RPMI7951 (cell line): ENCODE results near the gene VPS51. TPM values are rescaled to one million over a fixed set of nuclear protein-coding genes. Genes with fewer than 3 reads are reported as not detected.
A peak's percentile ranks its signal among the peaks of the same experiment; 100 is the strongest.

Experiments
- DNase-seq: peaks from one replicate; pipeline ENCODE4 v3.0.0-alpha.2; 2012; ENCODE audit warnings: low read depth
- total RNA-seq: library from RNA; depleted of rRNA; stranded (reverse); fragments of >200 nt; shearing (Covaris generic); gene quantifications from 2 replicates; pipeline ENCODE4 v1.2.3, GENCODE V29; 2014

VPS51 gene
- total RNA-seq, 1 experiment from 2014 or later, result 48.7 TPM

DNA sequence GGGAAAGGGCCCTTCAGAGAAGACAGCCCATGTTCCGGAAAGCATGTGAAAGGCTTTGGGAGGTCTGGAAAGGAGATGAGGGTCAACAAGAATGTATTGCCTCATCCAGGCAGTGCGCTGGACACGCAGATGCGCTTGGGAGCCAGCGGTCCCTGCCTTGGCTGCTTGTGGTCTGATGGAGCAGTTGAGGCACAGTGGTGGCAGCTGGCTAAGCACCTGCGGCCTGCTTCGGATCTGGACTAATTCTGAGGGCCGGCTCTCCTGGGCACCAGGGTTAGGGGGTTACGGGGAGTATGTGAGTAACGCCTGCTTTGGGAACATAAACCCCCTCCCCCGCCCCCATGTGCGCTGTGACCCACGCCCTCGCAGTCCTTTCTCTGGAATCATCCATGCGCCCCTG is 11.1 kb downstream of the VPS51 start:
- no peak for DNase-seq

DNA sequence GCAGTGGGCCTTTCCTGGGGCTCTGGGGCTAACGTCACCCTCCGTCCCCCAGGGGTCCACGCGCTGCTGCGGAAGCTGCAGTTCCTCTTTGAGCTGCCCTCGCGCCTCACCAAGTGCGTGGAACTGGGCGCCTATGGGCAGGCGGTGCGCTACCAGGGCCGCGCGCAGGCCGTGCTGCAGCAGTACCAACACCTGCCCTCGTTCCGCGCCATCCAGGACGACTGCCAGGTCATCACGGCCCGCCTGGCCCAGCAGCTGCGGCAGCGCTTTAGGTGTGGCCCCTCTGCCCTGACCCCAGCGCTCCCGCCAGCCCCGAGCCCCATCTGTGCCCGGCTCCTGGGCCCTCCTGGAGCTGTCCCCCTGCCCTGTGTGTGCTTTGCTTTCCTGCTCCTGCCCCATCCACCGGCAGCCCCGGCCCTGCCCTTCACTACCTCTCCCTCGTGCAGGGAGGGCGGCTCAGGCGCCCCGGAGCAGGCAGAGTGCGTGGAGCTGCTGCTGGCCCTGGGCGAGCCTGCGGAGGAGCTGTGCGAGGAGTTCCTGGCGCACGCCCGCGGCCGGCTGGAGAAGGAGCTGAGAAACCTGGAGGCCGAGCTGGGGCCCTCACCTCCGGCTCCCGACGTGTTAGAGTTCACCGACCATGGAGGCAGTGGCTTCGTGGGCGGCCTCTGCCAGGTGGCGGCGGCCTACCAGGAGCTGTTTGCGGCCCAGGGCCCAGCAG is 11.9 kb downstream of the VPS51 start:
- DNase-seq, result no peak

DNA sequence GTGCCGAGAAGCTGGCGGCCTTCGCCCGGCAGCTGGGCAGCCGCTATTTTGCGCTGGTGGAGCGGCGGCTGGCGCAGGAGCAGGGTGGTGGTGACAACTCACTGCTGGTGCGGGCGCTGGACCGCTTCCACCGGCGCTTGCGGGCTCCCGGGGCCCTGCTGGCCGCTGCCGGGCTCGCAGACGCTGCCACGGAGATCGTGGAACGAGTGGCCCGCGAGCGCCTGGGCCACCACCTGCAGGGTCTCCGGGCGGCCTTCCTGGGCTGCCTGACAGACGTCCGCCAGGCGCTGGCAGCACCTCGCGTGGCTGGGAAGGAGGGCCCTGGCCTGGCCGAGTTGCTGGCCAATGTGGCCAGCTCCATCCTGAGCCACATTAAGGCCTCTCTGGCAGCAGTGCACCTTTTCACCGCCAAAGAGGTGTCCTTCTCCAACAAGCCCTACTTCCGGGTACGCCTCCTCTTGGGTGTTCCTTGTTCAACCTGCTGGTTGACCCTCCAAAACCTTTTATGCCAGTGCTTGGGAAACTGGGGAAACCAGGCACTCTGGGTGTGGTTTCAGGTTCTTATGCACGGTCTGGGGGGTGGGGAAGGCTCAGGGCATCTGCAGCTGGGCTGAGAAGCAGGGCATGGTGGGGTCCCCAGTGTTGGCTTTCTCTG is 12.6 kb downstream of the VPS51 start:
- DNase-seq, result no peak

DNA sequence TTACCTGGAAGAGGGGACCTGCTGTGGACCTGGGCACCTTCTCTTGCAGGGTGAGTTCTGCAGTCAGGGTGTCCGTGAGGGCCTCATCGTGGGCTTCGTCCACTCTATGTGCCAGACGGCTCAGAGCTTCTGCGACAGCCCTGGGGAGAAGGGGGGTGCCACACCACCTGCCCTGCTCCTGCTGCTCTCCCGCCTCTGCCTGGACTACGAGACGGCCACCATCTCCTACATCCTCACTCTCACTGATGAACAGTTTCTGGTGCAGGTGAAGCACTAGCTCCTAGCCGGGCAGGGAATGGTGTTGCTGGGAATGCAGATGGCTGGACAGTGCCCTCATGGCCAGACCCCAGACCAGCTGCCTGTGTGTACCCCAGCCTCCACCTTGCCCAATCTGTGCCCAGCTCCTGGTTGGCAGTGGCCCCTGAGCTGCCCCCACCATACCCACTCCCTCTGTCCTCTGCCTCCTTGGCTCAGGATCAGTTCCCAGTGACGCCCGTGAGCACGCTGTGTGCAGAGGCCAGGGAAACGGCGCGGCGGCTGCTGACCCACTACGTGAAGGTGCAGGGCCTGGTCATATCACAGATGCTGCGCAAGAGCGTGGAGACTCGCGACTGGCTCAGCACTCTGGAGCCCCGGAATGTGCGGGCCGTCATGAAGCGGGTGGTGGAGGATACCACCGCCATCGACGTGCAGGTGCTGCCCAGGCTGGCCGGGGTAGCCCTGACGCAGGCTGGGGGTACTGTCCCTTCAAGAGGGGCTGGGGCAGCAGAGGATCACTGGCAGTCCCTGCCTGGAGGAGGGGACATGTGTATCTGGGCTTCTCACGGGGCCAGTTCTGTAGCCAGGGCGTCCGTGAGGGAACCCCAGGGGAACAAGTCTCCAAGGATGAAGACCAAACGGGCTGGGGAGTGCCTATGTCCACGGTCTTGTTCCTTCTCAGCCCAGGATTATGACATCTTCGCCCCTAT is 13.5 kb downstream of the VPS51 start:
- DNase-seq, result no peak

DNA sequence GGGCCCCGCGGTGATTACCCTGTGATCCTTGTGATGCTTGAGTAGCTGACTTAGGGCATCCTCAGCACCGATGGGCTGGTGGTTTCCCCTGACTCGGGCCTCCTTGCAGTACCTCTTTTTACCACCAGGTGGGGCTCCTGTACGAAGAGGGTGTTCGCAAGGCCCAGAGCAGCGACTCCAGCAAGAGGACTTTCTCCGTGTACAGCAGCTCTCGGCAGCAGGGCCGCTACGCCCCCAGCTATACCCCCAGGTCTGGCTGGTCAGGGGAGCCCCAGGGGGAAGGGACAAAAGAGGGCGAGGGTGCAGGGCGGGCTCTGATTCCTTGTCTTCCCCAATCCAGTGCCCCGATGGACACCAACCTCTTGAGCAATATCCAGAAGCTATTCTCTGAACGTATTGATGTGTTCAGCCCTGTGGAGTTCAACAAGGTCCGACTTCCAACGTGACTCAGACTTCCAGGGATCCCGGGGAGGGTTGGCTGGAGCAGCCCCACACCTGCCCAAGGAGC is 14.4 kb downstream of the VPS51 start:
- DNase-seq, result peak; percentile 68

DNA sequence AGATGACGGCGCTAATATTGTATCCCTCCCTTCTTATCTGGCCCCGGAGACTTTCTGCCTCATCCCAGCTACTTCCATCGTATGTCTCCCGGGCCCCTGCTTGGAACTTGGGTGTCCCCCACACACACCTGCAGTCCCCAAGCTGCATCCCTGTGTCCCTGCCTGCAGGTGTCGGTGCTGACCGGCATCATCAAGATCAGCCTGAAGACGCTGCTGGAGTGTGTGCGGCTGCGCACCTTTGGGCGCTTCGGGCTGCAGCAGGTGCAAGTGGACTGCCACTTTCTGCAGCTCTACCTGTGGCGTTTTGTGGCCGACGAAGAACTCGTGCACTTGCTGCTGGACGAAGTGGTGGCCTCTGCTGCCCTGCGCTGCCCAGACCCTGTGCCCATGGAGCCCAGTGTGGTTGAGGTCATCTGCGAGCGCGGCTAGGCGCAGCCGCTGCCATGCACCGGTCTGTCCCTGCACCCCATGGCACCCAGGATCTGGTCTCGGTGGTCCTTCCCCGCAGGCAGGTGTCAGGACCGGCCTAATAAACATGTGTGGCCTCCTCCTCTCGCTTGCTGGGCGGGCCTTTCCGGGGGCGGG is 15.2 kb downstream of the VPS51 start:
- DNase-seq, result no peak

DNA sequence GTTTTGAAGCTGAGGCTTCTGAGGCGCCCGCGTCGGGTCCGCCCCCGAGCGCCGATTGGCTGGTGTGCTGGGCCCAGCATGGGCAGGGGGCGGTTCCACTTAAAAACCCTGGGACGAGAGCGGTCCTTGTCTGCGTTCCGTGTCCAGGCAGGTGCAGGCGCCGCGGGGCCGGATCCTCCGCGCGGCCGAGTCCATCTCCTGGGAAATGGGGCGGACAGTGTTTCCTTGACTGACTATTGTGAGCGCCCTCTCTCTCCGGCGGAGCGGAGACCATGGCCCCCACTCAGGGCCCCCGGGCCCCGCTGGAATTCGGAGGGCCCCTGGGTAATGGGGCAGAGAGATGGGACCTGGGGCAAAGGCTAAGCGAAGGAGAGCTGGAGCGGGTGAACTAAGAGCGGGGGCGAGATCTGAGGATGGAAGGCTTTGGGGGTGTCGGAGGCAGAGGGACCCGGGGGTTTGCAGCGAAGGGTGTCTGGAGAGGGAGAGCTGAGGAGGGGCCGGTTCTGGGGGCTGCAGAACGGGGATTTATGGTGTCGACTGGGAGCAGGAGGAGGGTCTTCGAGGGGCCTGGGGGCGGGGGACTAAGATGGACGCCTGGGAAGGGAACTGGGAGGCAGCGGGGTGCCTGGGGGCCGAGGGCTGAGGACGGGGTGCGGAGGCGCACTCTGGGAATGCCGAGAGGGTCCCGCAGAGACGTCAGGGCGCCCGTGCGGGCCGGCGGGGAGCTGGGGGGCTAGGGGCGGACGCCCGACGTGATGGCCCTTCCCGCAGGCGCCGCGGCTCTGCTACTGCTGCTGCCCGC is 15.9 kb downstream of the VPS51 start, which contains the start of gene TM7SF2:
TM7SF2 (plus strand) TSS at position 129 of the 802 bp plus-strand sequence; CDS start at position 273, 144 bp downstream.
- DNase-seq, result peak; percentile 88

DNA sequence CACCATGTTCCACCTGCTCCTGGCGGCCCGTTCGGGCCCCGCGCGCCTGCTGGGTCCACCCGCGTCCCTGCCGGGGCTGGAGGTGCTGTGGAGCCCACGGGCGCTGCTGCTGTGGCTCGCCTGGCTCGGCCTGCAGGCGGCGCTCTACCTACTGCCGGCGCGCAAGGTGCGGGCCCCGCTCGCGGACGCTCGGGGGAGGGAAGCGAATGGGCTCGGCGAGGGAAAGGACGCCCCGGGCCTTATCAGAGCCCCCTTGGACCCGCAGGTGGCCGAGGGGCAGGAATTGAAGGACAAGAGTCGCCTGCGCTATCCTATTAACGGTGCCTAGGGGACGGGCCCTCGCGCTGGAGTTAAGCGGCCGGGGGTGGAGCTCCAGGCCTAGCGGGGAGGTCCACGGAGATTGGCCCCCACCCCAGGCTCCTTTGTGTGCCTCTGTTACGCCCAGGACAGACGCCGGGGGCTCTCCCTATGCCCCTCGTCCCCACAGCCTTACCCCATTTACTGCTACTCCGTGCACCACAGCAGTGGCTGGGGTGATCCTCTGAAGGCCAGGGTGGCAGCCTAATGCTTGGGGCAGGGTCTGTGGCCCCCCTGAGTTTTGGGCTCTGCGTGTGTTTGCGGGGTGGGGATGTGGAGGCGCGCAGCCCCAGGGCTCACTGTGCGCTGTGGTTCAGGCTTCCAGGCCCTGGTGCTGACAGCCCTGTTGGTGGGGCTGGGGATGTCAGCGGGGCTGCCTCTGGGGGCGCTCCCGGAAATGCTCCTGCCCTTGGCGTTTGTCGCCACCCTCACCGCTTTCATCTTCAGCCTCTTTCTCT is 16.7 kb downstream of the VPS51 start:
- DNase-seq, result no peak

DNA sequence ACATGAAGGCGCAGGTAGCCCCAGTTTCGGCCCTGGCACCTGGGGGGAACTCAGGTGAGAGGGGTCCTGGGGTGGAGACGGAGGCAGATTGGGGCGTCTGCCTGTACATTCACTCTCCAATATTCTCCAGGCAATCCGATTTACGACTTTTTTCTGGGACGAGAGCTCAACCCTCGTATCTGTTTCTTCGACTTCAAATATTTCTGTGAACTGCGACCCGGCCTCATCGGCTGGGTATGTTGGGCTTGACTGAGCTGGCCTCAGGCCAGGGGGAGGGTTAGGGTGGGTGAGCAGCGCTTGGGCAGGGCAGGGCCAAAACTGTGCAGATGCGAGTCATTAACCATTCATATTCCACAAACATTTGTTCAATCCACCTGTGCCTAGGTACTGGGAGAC is 17.3 kb downstream of the VPS51 start:
- DNase-seq, result no peak

DNA sequence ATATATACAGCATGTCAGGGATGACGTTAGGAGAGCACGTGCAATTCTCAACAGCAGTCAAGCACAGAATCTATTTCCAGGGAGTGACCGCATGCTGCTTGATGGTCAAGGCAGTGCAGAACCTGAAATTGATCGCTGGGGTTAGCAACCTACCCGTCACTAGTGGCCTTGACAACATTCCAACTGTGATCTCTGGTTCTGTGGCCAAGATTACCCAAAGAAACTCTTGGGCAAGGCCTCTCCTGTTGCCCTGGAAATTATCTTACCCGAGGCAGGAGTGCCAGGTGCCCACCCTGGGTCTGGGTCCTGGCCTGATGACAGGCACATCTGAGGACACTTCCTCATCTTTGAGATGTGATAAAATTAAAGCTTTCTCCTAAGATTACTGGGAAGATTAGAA is 17.8 kb downstream of the VPS51 start:
- no peak for DNase-seq

DNA sequence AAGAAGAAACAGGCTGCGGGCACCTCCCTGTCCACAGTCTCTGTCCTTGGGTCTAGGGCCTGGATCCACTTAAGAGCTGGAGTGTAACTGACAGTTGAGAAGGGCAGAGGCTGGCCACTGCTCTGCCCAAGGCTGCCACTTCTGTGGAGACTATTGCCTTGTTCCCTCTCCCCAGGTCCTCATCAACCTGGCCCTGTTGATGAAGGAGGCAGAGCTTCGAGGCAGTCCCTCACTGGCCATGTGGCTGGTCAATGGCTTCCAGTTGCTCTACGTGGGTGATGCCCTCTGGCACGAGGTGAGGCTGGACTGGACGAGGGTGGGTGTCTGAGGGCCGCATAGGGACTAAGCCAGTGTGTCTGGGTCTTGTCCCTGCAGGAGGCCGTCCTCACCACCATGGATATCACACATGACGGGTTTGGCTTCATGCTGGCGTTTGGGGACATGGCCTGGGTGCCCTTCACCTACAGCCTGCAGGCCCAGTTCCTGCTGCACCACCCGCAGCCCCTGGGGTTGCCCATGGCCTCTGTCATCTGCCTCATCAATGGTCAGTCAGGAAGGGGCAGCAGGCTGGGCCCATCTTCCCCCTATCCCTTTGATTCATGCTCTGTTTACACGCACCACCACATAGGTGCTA is 18.6 kb downstream of the VPS51 start:
- no peak for DNase-seq

DNA sequence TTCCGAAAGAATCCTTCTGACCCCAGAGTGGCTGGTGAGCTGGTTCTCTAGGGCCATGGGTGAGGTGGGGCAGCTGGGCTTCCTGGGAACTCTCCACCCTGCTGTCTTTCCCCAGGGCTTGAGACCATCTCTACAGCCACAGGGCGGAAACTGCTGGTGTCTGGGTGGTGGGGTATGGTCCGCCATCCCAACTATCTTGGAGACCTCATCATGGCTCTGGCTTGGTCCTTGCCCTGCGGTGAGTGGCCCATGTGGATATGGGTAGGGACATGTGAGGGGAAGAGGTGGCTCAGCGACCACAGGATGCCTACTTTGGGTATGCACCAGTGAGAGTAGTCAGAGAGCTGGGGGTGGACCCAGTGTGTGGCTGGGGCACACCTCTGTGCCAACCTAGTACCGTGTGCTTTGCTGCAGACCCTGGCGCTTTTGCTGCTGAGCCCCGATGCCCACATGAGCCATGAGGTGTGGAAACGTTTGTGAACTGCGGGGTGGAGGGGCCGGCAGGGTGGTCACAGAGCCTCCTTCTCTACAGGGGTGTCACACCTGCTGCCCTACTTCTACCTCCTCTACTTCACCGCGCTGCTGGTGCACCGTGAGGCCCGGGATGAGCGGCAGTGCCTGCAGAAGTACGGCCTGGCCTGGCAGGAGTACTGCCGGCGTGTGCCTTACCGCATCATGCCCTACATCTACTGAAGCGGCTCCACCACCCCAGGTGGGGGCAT is 19.5 kb downstream of the VPS51 start:
- no peak for DNase-seq

DNA sequence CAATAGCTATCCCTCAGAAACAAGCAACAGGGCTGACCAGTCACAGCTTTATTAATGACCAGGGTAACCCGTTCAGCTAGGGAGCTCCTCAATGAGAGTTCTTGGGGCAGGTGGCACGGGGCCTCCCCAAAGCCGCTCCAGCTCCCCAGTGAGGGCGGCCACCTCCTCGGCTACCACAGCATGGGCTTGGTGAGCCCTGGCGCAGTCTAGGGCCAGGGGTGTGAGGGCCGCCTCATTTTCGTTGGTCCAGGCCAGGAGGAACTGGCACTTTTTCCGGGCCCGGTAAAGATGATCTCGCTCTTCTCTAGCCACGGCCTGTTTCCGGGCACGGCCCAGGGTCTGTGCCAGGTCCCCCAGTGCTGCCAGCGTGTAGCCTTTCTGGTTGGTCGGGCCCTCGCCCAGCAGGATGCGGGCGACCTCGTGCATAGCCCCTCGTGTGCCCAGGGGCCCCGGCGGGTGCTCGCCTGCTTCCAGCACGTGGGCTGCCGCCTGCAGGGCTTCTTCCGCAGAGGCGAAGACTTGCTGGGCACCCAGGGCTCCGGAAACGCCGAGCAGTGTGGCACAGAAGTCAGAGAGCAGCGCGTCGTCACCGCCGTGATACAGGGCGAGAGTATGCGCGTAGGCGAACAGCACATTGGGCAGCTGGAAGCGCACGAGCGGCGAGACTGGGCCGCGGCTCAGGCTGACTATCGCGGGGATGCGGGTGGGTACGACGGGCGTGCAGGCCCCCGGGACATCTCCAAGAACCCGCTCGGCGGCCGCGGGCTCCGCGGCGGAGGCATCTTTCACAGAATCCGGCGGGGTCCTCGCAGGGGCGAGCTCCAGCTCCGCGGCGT is 20.6 kb downstream of the VPS51 start:
- DNase-seq, result peak; percentile 47

DNA sequence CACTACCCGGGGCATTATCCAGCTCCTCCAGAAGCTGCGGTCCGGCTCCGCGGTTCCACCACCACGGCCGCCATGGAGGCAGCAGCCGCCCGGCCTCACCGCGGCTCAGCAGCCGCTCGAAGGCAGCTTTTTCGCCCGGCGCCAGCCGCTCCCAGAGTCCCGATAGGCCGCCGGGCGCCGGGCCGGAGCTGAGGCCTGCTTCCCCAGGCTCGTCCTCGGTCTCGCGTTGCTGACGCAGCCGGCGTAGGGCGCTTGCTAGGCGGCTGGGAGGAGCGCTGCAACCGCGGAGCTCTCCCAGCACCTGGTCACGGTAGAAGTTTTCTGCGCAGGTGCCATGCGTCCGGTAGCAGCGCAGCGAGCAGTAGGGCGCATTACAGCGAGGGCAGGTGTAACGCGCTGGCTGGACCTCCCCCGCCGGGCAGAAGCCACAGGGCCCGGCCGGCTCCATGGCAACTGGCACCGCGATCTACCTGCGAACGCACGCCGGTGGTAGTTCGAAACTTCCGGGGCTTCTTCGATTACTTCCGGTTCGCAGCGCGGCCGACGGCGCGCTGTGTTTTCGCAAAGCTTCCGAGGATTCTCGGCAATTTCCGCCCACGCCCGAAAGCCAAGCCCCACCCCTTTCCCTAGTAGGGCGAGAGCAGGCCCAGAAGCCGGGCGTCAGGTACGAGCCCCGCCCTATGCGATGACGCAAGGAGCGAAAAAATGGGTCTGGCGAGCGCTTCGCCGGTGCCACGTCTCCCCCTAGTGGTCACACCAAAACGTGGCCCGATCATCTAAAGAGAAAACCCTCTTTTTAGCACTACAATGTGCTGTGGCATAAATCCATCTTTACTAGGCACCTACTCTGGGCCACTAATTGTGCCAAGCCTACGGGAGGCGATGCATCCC is 21.4 kb downstream of the VPS51 start, which contains the start of gene ZNHIT2:
ZNHIT2 (minus strand) TSS at position 496 of the 891 bp plus-strand sequence; CDS start at position 448, 48 bp downstream.
- DNase-seq, result peak; percentile 97

DNA sequence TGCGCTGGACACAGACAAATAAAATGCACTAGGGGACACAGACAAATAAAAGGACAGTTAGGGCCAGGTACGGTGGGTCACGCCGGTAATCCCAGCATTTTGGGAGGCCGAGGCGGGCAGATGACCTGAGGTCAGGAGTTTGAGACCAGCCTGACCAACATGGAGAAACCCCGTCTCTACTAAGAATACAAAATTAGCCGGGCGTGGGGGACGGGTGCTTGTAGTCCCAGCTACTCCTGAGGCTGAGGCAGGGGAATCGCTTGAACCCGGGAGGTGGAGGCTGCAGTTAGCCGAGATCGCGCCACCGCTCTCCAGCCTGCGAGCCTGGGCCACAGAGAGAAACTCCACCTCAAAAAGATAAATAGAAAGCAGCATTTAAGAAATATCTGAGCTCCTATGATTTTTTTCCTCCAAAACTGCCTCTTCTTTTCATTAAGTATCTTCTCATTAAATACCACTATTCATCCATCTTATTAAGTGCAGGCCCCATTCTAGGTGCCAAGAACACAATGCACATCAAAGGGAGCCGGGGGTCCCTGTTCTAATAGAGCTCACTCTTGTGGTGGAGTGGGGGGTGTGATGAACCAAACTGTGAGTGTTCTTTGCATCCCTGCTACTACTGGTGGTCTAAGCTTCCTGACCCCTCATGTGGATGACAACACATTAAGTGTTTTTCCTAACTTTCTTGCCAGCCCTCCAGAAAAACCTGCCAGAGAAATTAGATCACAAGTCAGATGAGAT is 22.3 kb downstream of the VPS51 start:
- no peak for DNase-seq
